ENCODE data around the gene COMMD10. TPM values are rescaled to one million over a fixed set of nuclear protein-coding genes. Genes with fewer than 3 reads are reported as not detected.

Gene COMMD10
- total and polyA plus RNA-seq, 12 donors: 20.0 to 69.4 (median 35.0) TPM

DNA sequence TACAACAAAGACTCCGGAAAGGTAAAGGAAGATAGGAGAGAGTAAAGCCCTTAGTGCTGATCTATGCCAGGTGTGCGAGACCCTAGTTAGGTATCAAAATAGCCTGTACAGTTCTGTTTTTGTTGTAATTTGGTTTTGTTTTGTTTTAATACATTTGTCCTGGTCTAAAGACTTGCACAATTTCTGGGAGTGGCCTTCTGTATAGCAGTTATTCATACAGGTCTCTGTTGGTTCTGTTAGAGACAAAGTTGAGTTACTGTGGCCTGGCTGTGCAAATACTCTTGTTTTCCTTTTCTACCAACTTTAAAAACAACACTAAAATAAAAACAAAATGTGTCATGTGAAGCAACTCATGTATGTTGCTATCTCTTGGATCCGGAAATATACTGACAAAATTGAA lies 163.6 kb downstream of the COMMD10 start:
- Histone ChIP-seq H3K4me1 (replicated peaks in 1 of 2) (no peaks in the 10 kb centered on the region), H3K36me3 (replicated peaks in 1 of 2) (no peaks in the 10 kb centered on the region), H3K27me3 (no peaks in the 10 kb centered on the region), H3K9me3 (replicated peaks in 1 of 3) (no peaks in the 10 kb centered on the region), H3K4me3 (no peak overlapping the region), H3K27ac (no peak overlapping the region)
- TF ChIP-seq POLR2A (IDR thresholded peaks at IDR 0.05): no peak
- TF ChIP-seq, protein P1, sequence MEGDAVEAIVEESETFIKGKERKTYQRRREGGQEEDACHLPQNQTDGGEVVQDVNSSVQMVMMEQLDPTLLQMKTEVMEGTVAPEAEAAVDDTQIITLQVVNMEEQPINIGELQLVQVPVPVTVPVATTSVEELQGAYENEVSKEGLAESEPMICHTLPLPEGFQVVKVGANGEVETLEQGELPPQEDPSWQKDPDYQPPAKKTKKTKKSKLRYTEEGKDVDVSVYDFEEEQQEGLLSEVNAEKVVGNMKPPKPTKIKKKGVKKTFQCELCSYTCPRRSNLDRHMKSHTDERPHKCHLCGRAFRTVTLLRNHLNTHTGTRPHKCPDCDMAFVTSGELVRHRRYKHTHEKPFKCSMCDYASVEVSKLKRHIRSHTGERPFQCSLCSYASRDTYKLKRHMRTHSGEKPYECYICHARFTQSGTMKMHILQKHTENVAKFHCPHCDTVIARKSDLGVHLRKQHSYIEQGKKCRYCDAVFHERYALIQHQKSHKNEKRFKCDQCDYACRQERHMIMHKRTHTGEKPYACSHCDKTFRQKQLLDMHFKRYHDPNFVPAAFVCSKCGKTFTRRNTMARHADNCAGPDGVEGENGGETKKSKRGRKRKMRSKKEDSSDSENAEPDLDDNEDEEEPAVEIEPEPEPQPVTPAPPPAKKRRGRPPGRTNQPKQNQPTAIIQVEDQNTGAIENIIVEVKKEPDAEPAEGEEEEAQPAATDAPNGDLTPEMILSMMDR (IDR thresholded peaks at IDR 0.05): no peak
- WGBS, 4 donors: 93 to 97% (median 96%) methylated on average over 3 of the region's 3 CpGs
- DNase-seq: no peak
- intact Hi-C loops (cut with DNase I): no loop called here

- TF ChIP-seq, protein P1 (IDR thresholded peaks at IDR 0.05): no peak
- TF ChIP-seq POLR2A (IDR thresholded peaks at IDR 0.05): no peak
- H3K9me3 ChIP-seq (replicated peaks in 1 of 3): no peaks in the 10 kb centered on the region
- H3K27ac ChIP-seq: no peak overlapping the region
- intact Hi-C loops (cut with DNase I): no loop called here
- no peak for DNase-seq
- no peaks in the 10 kb centered on the region for H3K36me3 ChIP-seq (replicated peaks in 1 of 2)
- no peak overlapping the region for H3K4me3 ChIP-seq
- H3K4me1 ChIP-seq (replicated peaks in 1 of 2): no peaks in the 10 kb centered on the region
- no peaks in the 10 kb centered on the region for H3K27me3 ChIP-seq
These were observed 164.8 kb downstream of the COMMD10 start for GRCh38 chr5:116249648-116250047.

DNA sequence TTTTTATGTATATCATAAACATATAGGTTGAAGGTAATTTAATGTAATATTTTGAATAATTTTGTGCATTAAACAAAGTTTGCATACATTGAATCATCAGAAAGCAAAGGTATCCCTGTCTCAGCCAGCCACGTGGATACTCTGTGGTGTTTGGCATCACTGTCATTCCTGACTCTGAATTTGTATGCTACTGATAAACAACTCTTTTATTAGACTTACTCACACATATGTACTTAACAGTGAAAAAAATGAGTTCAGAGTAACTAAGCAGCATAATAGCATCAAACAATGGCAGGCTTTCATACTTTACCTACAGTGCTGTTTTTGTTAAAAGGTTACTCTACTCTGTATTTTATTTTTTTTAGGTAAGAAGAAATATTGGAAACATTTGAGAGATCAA lies 171.9 kb downstream of the COMMD10 start:
- Histone ChIP-seq H3K9me3 (replicated peaks in 1 of 3) (no peaks in the 10 kb centered on the region), H3K36me3 (replicated peaks in 1 of 2) (no peaks in the 10 kb centered on the region), H3K27me3 (no peaks in the 10 kb centered on the region), H3K4me1 (replicated peaks in 1 of 2) (no peaks in the 10 kb centered on the region), H3K4me3 (no peak overlapping the region), H3K27ac (no peak overlapping the region)
- intact Hi-C loops (cut with DNase I): no loop called here
- no peak for DNase-seq
- TF ChIP-seq POLR2A (IDR thresholded peaks at IDR 0.05): no peak
- TF ChIP-seq, protein P1 (IDR thresholded peaks at IDR 0.05): no peak
- 94 to 97% (median 94%) methylated on average over 1 of the region's 1 CpG for WGBS, 4 donors

GRCh38 chr5:116265471-116265870 lies 180.6 kb downstream of the COMMD10 start:
- no peak overlapping the region for H3K4me3 ChIP-seq
- no peaks in the 10 kb centered on the region for H3K9me3 ChIP-seq (replicated peaks in 1 of 3)
- H3K27me3 ChIP-seq: no peaks in the 10 kb centered on the region
- no peak overlapping the region for H3K27ac ChIP-seq
- WGBS, 4 donors: 67 to 77% (median 70%) methylated on average over 3 of the region's 3 CpGs
- intact Hi-C loops (cut with DNase I): no loop called here
- H3K36me3 ChIP-seq (replicated peaks in 1 of 2): no peaks in the 10 kb centered on the region
- DNase-seq: no peak
- H3K4me1 ChIP-seq (replicated peaks in 1 of 2): no peaks in the 10 kb centered on the region
- TF ChIP-seq POLR2A (IDR thresholded peaks at IDR 0.05): no peak
- TF ChIP-seq, protein P1 (IDR thresholded peaks at IDR 0.05): no peak

Data from adrenal gland (tissue), 12 donors.